PC-9 (cell line): Measurements from ENCODE around the gene LAMC1. TPM values are rescaled to one million over a fixed set of nuclear protein-coding genes. Genes with fewer than 3 reads are reported as not detected.

Source experiments
- BruUV-seq: library from RNA; stranded (reverse); fragments of 400-500 nt; replicated peaks from 2 replicates; lab custom pipeline; 2021; lab: Mats Ljungman, UMichigan
- CTCF ChIA-PET: fragments of 300-600 bp; sonication (Branson Sonifier 250); formaldehyde crosslinking; loops from one replicate; lab custom pipeline; 2022; ENCODE audit warnings: antibody characterized with exemption; lab: Charles Lee
- POLR2A ChIA-PET: fragments of 300-600 bp; sonication (Branson Sonifier 250); formaldehyde crosslinking; loops from one replicate; lab custom pipeline; 2022; ENCODE audit warnings: antibody characterized with exemption; ENCODE audit not compliant: unreplicated experiment; lab: Charles Lee
- DNase-seq, 2 experiments: peaks; one replicate each; pipeline versions ENCODE4 v3.0.0 to v3.0.0-alpha.2; 2015 to 2022; ENCODE audit warnings: mixed read lengths in 1 of 2
- H2AFZ ChIP-seq: fragments of 200-600 bp; sonication (generic); 2 replicates; pipeline ENCODE4 v1.8.1; 2017; ENCODE audit warnings: antibody characterized with exemption
- H3F3A ChIP-seq: fragments of 200-600 bp; sonication (generic); 2 replicates; pipeline ENCODE4 v1.8.1; 2017; ENCODE audit warnings: antibody characterized with exemption, mild to moderate bottlenecking, low read depth; ENCODE audit not compliant: insufficient read depth
- H3K27ac ChIP-seq: fragments of 200-600 bp; sonication (generic); 2 replicates; pipeline ENCODE4 v1.6.1; 2016; ENCODE audit warnings: mixed run types
- H3K27me3 ChIP-seq: fragments of 200-600 bp; sonication (generic); 2 replicates; pipeline ENCODE4 v1.6.1; 2016; ENCODE audit warnings: low read depth, mixed run types; ENCODE audit not compliant: insufficient read depth
- H3K36me3 ChIP-seq: fragments of 200-600 bp; sonication (generic); 2 replicates; pipeline ENCODE4 v1.6.1; 2016; ENCODE audit warnings: low read depth, mixed run types
- H3K4me1 ChIP-seq: fragments of 200-600 bp; sonication (generic); replicated peaks from 2 replicates; pipeline ENCODE4 v1.6.1; 2016; ENCODE audit warnings: mixed run types; ENCODE audit not compliant: insufficient read depth
- H3K4me2 ChIP-seq: fragments of 200-600 bp; sonication (generic); 2 replicates; pipeline ENCODE4 v1.6.1; 2017; ENCODE audit warnings: mixed run types
- H3K4me3 ChIP-seq: fragments of 200-600 bp; sonication (generic); 2 replicates; pipeline ENCODE4 v1.6.1; 2016; ENCODE audit warnings: mixed run types
- H3K79me2 ChIP-seq: fragments of 200-600 bp; sonication (generic); 2 replicates; pipeline ENCODE4 v1.6.1; 2017; ENCODE audit warnings: low read depth, mixed run types
- H3K9me2 ChIP-seq: fragments of 200-600 bp; sonication (generic); 2 replicates; pipeline ENCODE4 v1.8.1; 2017; ENCODE audit warnings: mild to moderate bottlenecking; ENCODE audit not compliant: insufficient read depth
- H3K9me3 ChIP-seq: fragments of 200-600 bp; sonication (generic); 2 replicates; pipeline ENCODE4 v1.8.1; 2016; ENCODE audit warnings: low read depth; ENCODE audit not compliant: insufficient read depth
- H4K20me1 ChIP-seq: fragments of 200-600 bp; sonication (generic); 2 replicates; pipeline ENCODE4 v1.8.1; 2017; ENCODE audit not compliant: insufficient read depth
- EZH2 ChIP-seq: fragments of 200-600 bp; sonication (generic); IDR thresholded peaks from 2 replicates; pipeline ENCODE4 v1.8.0; 2017; ENCODE audit warnings: antibody characterized with exemption, low read depth
- intact Hi-C: fragments of 100-400 bp; cut with micrococcal nuclease; formaldehyde crosslinking; loops from one replicate; pipeline ENCODE4 v1.10.0; 2022; ENCODE audit not compliant: unreplicated experiment
- total RNA-seq: library from RNA; stranded (reverse); gene quantifications from 2 replicates; pipeline ENCODE4 v1.2.3, GENCODE V29; 2021
- TF ChIP-seq, protein P1 (sequence below): fragments of 200-600 bp; sonication (generic); conservative IDR thresholded peaks from 2 replicates; pipeline ENCODE4 v1.6.1; 2017; ENCODE audit warnings: mixed run types, antibody characterized with exemption, mild to moderate bottlenecking, moderate library complexity

LAMC1 gene
- total RNA-seq, 1 experiment from 2014 or later, result 95.5 TPM

DNA sequence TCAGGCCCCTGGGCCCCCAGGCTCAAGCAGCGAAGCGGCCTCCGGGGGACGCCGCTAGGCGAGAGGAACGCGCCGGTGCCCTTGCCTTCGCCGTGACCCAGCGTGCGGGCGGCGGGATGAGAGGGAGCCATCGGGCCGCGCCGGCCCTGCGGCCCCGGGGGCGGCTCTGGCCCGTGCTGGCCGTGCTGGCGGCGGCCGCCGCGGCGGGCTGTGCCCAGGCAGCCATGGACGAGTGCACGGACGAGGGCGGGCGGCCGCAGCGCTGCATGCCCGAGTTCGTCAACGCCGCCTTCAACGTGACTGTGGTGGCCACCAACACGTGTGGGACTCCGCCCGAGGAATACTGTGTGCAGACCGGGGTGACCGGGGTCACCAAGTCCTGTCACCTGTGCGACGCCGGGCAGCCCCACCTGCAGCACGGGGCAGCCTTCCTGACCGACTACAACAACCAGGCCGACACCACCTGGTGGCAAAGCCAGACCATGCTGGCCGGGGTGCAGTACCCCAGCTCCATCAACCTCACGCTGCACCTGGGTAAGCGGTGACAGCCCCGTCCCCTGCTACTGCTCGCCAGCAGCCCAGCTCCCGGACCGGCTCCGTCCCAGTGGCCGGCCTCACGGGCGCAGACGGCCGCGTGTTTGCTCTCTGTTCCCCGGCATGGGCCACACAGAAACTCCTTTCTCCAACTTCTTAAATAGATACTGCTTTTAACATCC, 539 bp downstream of the LAMC1 start:
- DNase-seq, result peak; percentile 81 to 87
- ChIA-PET CTCF (interaction anchor here (2.3 kb wide), 1 partner anchor 61 kb away, joined by 13 read pairs; no protein-coding TSS in a partner anchor), POLR2A (interaction anchor here (0.5 kb wide), 1 partner anchor 31 kb away, joined by 9 read pairs; no protein-coding TSS in a partner anchor)
- H3K27ac ChIP-seq, result peak overlapping the region; percentile 77
- H3K27me3 ChIP-seq, result no peaks in the 10 kb centered on the region
- peak overlapping the region; percentile 95 for H3K4me2 ChIP-seq
- peaks cover 60% of the 10 kb centered on the region for H3K79me2 ChIP-seq
- H3K9me2 ChIP-seq, result no peaks in the 10 kb centered on the region
- peaks cover 61% of the 10 kb centered on the region for H3K4me1 ChIP-seq
- BruUV-seq, result no TSS peak
- peaks cover 4% of the 10 kb centered on the region; the same call in 1 of the 2 replicates for H4K20me1 ChIP-seq
- intact Hi-C loops, result loop anchor here (1.0 to 10.0 kb wide), 11 partner anchors 37 to 599 kb away; partner anchors contain the start of genes DHX9, LAMC2 and SMG7
- peaks cover 36% of the 10 kb centered on the region for H3F3A ChIP-seq
- no peaks in the 10 kb centered on the region for H3K9me3 ChIP-seq
- TF ChIP-seq EZH2, result no peak
- TF ChIP-seq, protein P1, sequence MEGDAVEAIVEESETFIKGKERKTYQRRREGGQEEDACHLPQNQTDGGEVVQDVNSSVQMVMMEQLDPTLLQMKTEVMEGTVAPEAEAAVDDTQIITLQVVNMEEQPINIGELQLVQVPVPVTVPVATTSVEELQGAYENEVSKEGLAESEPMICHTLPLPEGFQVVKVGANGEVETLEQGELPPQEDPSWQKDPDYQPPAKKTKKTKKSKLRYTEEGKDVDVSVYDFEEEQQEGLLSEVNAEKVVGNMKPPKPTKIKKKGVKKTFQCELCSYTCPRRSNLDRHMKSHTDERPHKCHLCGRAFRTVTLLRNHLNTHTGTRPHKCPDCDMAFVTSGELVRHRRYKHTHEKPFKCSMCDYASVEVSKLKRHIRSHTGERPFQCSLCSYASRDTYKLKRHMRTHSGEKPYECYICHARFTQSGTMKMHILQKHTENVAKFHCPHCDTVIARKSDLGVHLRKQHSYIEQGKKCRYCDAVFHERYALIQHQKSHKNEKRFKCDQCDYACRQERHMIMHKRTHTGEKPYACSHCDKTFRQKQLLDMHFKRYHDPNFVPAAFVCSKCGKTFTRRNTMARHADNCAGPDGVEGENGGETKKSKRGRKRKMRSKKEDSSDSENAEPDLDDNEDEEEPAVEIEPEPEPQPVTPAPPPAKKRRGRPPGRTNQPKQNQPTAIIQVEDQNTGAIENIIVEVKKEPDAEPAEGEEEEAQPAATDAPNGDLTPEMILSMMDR, result peak; percentile 65
- H2AFZ ChIP-seq, result peak overlapping the region; percentile 60
- no peaks in the 10 kb centered on the region for H3K36me3 ChIP-seq
- peak overlapping the region; percentile 82 for H3K4me3 ChIP-seq

DNA sequence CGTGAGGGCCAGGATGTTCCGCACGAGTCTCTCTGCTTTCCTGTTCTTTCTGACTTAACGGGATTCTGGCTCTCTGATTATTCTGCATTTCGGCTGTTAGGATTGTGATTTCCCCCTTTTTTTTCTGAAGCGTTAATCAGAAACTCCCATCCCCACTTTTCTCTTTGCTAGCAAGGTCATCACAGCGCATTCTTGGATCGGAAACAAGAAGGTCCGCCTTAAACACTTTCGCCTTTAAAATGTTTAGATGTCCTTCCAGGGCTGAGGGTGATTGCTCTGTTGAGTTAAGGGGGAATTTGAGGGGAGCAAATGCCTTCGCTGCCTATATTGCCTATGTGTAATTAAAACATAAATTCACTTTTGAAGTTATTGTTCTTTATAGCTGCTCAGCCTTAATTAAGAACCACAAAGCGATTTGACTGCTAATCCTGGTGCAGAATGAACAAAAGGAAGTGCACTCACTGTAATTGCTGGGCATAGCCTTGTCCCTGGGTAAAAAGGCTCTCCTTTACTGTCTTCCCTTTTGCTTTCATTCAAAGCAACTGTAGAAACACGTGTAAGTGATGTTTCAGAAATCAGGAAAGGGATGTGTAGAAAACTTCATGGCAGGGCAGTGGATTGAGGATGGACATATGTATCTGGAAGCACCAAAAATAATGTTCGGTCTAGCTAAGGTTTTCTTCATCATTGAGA, 1.2 kb downstream of the LAMC1 start:
- TF ChIP-seq, protein P1, result no peak
- no peak for TF ChIP-seq EZH2
- BruUV-seq, result TSS peak; percentile 42

DNA sequence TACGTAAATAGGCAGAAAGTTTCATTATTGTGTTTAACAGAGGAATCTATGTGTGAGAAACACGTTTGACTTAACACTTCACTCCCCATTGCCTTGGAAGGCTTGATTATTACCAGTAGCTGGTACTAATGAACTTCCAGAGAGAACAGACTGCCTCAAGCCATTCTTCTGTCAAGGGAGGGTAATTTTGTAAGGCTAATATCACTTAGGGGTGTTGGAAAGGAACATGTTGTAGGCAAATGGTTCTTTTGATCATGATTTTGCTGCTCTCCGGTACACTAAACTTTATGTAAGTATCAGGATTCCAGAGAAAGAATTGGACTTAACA, 1.8 kb downstream of the LAMC1 start:
- peak overlapping the region; percentile 82 for H3K4me3 ChIP-seq
- no peaks in the 10 kb centered on the region for H3K36me3 ChIP-seq
- H3K9me2 ChIP-seq, result no peaks in the 10 kb centered on the region
- intact Hi-C loops, result loop anchor here (2.0 to 10.0 kb wide), 4 partner anchors 36 to 162 kb away; partner anchors contain the start of gene LAMC2
- H3K79me2 ChIP-seq, result peaks cover 72% of the 10 kb centered on the region
- no peak for DNase-seq
- TF ChIP-seq, protein P1, result no peak
- TF ChIP-seq EZH2, result no peak
- peaks cover 4% of the 10 kb centered on the region; the same call in 1 of the 2 replicates for H4K20me1 ChIP-seq
- H3K4me2 ChIP-seq, result peak overlapping the region; percentile 95
- H3K9me3 ChIP-seq, result no peaks in the 10 kb centered on the region
- peak overlapping the region; percentile 77 for H3K27ac ChIP-seq
- peaks cover 41% of the 10 kb centered on the region for H3F3A ChIP-seq
- no peaks in the 10 kb centered on the region for H3K27me3 ChIP-seq
- BruUV-seq, result no TSS peak
- H2AFZ ChIP-seq, result no peak overlapping the region
- H3K4me1 ChIP-seq, result peaks cover 59% of the 10 kb centered on the region
- CTCF ChIA-PET, result interaction anchor here (2.3 kb wide), 1 partner anchor 62 kb away, joined by 13 read pairs; no protein-coding TSS in a partner anchor
- POLR2A ChIA-PET, result no interaction called here

More for the DNA sequence above, 1.2 kb downstream of the LAMC1 start:
- Histone ChIP-seq H3K36me3 (no peaks in the 10 kb centered on the region), H3K4me3 (peak overlapping the region; percentile 82), H3K79me2 (peaks cover 67% of the 10 kb centered on the region), H2AFZ (peak overlapping the region; percentile 60), H4K20me1 (peaks cover 4% of the 10 kb centered on the region; the same call in 1 of the 2 replicates), H3K9me3 (no peaks in the 10 kb centered on the region), H3K27ac (peak overlapping the region; percentile 77), H3F3A (peaks cover 39% of the 10 kb centered on the region), H3K4me1 (peaks cover 59% of the 10 kb centered on the region), H3K9me2 (no peaks in the 10 kb centered on the region), H3K27me3 (no peaks in the 10 kb centered on the region), H3K4me2 (peak overlapping the region; percentile 95)
- ChIA-PET POLR2A (no interaction called here), CTCF (interaction anchor here (2.3 kb wide), 1 partner anchor 62 kb away, joined by 13 read pairs; no protein-coding TSS in a partner anchor)
- DNase-seq, result no peak
- intact Hi-C loops, result loop anchor here (1.0 to 10.0 kb wide), 9 partner anchors 36 to 598 kb away; partner anchors contain the start of genes DHX9, LAMC2 and SMG7
